Activated CD4-positive, alpha-beta T cell treated with anti-CD3 and anti-CD28 coated beads for 48 hours (primary cell): ENCODE data around the gene GABRB3.

Experiments
- DNase-seq: peaks from one replicate; pipeline ENCODE4 v3.0.0-alpha.2; 2020

GABRB3 gene

DNA sequence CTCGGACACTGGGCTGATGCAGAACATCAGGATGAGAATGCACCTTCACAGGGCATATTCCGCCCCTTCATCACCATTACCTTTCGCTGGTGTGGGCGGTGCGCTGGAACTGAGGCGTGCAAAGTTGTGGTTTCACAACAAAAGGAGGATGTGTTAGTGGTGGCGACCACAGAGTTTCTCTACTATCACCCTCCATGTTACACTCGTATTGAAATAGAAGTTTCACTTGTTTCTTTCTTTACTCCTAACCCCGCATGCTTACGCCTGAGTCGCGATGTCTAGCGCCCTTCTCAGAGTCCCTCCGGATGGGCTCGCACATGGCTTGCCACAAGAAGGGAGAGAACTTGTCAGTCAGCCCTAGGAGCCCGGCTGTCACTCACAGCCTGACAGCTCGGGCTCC, 148.7 kb downstream of the GABRB3 start:
- DNase-seq, result no peak

DNA sequence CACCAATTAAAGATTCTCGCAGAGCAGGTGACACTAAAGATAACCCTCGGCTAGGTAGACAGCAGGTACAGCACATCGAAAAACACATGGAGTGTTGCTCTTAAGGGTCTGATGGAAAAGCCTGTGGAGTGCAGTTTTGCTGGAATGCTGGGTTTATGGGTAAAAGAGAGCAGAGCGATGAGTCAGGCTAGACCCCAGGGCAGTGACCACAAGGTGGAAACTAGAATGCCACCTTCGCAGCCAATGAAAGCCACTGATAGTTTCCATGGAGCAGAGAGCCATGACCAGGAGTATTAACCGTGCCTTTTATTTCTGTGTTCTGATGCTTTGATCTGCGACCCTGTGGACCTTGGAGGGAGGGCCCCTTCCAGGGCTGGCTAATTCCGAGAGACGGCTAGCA, 149.8 kb downstream of the GABRB3 start:
- DNase-seq, result no peak

DNA sequence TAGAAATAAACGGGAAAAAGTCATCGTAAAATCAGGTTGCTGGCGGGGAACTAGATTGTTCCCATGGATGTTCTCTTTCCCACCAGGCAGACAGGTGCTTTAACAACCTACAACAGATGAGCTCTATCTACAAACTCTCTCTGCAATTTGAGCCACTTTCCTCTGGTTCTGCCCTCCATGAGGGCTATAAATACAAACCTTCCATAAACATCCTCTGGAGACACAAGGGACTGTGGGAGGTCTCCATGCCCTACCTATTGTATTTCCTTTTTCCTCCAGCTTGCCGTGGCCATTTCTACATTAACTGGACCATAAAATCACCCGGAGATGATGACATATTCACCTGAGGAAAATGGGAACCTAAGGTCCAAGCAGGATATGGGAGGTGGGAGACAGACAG, 151.1 kb downstream of the GABRB3 start:
- no peak for DNase-seq

- no peak for DNase-seq
Observed at GRCh38 chr15:26620528-26621458, 152.1 kb downstream of the GABRB3 start.

GRCh38 chr15:26615927-26616302, 157.0 kb downstream of the GABRB3 start:
- no peak for DNase-seq

- no peak for DNase-seq
Observed at GRCh38 chr15:26615188-26615926, 157.5 kb downstream of the GABRB3 start.

- DNase-seq, result no peak
Observed at GRCh38 chr15:26614734-26615133, 158.1 kb downstream of the GABRB3 start.

GRCh38 chr15:26598704-26599103, 174.2 kb downstream of the GABRB3 start:
- no peak for DNase-seq

- DNase-seq, result no peak
Observed at GRCh38 chr15:26595611-26596010, 177.3 kb downstream of the GABRB3 start.

DNA sequence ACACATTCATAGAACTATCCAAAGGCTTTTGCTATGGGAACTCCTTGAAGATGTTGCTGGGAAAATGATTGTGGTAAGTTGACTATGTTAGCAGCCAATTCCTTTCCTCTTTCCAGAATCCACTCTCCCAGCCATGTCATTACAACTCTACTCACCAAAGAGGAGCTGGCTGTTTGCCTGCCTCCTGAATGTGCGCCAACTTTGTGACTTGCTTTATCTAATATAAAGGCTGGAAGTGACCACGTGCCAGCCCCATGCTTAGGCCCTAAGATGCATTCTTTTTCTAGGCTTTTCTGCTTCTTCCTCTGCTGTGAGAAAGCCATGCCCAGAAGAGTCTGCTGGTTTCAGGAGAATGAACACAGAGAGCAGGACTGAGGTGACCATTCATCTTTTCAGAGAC, 182.2 kb downstream of the GABRB3 start:
- no peak for DNase-seq

DNA sequence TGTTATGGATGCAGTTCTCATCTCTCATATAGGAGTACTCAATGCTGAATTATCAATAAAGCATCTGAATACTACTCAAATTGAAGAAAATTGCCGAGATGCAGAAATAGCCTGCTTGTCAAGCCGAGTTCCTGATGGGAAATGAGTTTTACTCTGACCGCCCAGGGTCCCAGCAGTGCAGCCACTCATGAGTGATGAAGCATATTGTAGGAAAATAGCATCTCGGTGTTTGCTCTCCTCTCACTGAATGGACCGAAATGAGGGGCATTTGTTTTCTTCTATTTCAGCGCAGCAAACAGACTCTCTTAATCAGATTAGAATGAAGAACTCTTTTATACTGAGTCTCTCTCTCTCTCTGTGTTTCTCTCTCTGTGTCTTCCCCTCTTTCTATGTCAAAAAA, 190.0 kb downstream of the GABRB3 start:
- no peak for DNase-seq

DNA sequence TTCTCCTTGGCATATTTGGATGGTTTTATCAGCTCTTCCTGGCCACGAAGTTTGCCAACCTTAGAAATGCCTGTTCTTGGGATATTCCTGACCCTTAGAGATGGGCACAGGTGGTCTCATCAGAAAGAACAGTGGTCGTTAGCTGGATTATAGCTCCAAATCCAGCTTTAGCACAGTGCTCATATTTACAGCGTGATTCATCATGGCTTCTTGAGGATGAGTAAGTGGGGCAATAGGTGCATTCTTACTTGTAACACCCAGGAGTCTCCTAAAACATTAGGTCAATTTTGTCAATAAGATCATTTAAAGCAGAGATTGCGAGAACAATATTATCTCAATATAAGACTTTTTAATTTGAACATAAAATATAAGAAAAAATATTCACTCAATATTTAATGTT, 191.9 kb downstream of the GABRB3 start:
- DNase-seq, result no peak

DNA sequence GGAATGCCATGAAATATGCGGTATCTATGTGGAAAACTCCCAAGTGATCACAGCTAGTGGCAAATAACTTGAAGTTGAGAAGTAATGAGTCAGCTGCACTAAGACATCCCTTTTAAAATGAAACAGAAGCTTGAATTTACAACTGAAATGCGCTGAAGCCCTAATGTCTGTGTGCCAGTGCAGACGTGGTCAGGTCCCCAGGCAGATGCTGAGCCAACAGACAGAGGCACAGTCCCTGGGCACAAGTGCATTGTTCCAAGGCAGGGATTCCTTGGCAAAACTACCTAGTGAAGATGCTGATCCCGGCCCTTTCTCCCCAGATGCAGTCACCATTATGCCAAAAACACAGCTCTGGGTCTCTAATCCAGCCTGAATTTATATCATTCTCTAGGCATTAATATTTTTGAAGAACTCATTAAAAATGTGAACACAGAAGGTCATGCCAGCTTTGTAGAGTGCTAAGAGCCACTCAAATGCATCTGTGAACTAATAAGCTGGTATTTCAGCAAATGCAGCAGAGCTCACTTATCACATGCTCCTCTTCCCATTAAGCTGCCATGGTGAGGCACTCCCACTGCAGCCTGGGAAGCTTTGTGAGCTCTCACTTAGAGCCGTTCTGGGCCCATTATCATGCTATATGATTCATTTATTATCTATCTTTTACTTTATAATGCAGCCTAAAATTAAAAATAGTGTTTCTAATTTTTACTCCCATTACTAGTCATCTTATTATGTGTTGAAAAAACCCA, 200.1 kb downstream of the GABRB3 start:
- no peak for DNase-seq

- DNase-seq, result no peak
Observed at GRCh38 chr15:26571346-26571745, 201.5 kb downstream of the GABRB3 start.

- DNase-seq, result no peak
Observed at GRCh38 chr15:26565542-26565941, 207.3 kb downstream of the GABRB3 start.

DNA sequence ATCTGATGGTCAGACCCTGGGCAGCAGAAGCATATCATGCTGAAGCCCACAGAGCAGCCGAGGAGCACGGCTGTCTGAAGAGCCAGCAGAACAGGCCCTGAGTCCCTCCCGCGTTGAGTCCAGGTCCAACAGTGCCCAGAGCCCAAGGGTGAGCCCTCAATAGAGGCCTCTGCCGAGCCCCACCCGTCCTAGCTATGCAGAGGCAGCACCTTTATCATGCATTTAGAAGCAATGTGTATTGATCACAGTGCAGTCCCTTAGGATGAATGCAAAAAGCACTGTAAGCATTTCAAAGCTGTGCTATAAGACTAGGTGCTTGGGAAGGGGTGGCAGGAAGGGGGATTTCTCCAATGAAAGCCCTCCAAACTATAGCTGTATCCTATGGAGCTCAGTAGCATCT, 208.5 kb downstream of the GABRB3 start:
- DNase-seq, result no peak

- DNase-seq, result no peak
Observed at GRCh38 chr15:26562336-26562735, 210.5 kb downstream of the GABRB3 start.

GRCh38 chr15:26561896-26562295, 211.0 kb downstream of the GABRB3 start:
- no peak for DNase-seq

GRCh38 chr15:26561130-26561529, 211.7 kb downstream of the GABRB3 start:
- DNase-seq, result no peak

GRCh38 chr15:26555898-26556297, 217.0 kb downstream of the GABRB3 start:
- DNase-seq, result no peak

DNA sequence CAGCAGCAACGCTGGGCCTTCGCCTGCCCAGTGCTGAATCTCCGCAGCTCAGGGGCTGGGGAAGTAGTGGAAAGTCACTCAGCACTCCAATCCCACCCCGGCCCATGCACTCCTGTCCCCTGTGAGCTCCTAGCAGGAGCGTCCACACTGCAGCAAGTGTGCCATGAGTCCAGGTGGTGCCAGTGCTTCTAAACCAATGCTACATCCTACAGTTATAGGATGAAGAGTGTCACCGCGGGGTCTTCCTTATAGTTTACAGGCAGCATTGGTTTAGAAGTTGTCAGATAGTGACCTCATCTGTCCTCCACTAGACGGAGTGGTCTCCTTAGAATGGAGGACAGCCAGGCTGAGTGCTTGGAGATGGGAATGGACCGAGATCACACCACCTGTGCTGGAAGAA, 221.4 kb downstream of the GABRB3 start:
- no peak for DNase-seq

- DNase-seq, result no peak
Observed at GRCh38 chr15:26550880-26551279, 222.0 kb downstream of the GABRB3 start.

DNA sequence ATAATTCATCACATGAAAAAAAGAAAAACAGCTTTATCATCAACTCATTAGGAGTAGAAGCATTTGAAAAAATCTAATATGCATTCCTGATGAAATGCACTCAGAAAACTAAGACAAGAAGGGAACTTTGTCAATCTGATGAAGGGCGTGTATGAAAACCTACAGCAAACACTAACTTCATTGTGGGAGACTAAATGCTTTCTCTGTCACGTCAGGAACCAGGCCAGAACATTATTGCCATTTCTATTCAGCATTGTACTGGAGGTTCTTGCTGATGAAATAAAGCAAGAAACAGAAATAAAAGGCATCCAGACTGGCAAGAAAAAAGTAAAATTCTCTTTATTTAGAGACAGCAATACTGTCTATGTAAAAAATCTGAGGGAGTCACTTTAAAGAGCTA, 235.2 kb downstream of the GABRB3 start:
- no peak for DNase-seq

DNA sequence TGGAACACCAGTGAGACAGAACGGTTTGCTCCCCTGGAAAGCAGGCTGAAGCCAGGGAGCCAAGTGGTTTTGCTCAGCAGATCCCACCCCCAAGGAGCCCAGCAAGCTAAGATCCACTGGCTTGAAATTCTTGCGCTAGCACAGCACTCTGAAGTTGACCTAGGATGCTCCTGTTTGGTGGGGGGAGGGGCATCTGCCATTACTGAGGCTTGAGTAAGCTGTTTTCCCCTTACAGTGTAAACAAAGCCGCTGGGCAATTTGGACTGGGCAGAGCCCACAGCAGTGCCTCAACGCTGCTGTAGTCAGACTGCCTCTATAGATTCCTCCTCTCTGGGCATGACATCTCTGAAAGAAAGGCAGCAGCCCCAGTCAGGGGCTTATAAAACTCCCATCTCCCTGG, 241.4 kb downstream of the GABRB3 start:
- no peak for DNase-seq
